GM18505 (cell line): ENCODE data around the gene SYNDIG1.
"Not testable (repeated sequence)": the region's sequence is repeated elsewhere in the genome, so short reads cannot be mapped to it uniquely, and the experiment has no call there.

ENCODE experiments used
- ATAC-seq: cut with Tn5 transposase; IDR thresholded peaks from one replicate; pipeline ENCODE4 v1.9.1; 2021; ENCODE audit not compliant: unreplicated experiment
- POLR2A ChIP-seq: IDR thresholded peaks from 4 replicates; pipeline ENCODE4 v1.6.1; 2011; ENCODE audit warnings: borderline replicate concordance; ENCODE audit not compliant: insufficient read depth, insufficient read length; ENCODE audit errors: extremely low read depth

Gene SYNDIG1

GRCh38 chr20:24495266-24495665, 25.8 kb downstream of the SYNDIG1 start:
- no peak for ATAC-seq
- TF ChIP-seq POLR2A = no peak

- TF ChIP-seq POLR2A = no peak
- no peak for ATAC-seq
Measured at GRCh38 chr20:24497851-24498250, 28.4 kb downstream of the SYNDIG1 start.

- ATAC-seq = no peak
- TF ChIP-seq POLR2A = no peak
Measured at GRCh38 chr20:24498641-24499040, 29.2 kb downstream of the SYNDIG1 start.

GRCh38 chr20:24499472-24499871, 30.0 kb downstream of the SYNDIG1 start:
- no peak for TF ChIP-seq POLR2A
- no peak for ATAC-seq

GRCh38 chr20:24501764-24502556, 32.5 kb downstream of the SYNDIG1 start:
- TF ChIP-seq POLR2A = no peak
- no peak for ATAC-seq

GRCh38 chr20:24502661-24503060, 33.2 kb downstream of the SYNDIG1 start:
- no peak for ATAC-seq
- no peak for TF ChIP-seq POLR2A

GRCh38 chr20:24503352-24503931, 34.0 kb downstream of the SYNDIG1 start:
- TF ChIP-seq POLR2A = no peak
- no peak for ATAC-seq

- ATAC-seq = no peak
- no peak for TF ChIP-seq POLR2A
Measured at GRCh38 chr20:24504331-24505285, 35.2 kb downstream of the SYNDIG1 start.

- TF ChIP-seq POLR2A = no peak
- no peak for ATAC-seq
Measured at GRCh38 chr20:24506146-24506545, 36.7 kb downstream of the SYNDIG1 start.

- ATAC-seq = no peak
- no peak for TF ChIP-seq POLR2A
Measured at GRCh38 chr20:24506696-24507095, 37.3 kb downstream of the SYNDIG1 start.

- no peak for TF ChIP-seq POLR2A
- no peak for ATAC-seq
Measured at GRCh38 chr20:24507182-24507853, 37.9 kb downstream of the SYNDIG1 start.

- not testable (repeated sequence) for ATAC-seq
Measured at GRCh38 chr20:24512441-24512840, 43.0 kb downstream of the SYNDIG1 start.

GRCh38 chr20:24518515-24518914, 49.1 kb downstream of the SYNDIG1 start:
- ATAC-seq = no peak
- TF ChIP-seq POLR2A = no peak

GRCh38 chr20:24519476-24519875, 50.0 kb downstream of the SYNDIG1 start:
- no peak for ATAC-seq
- no peak for TF ChIP-seq POLR2A

- TF ChIP-seq POLR2A = no peak
- ATAC-seq = no peak
Measured at GRCh38 chr20:24521032-24521431, 51.6 kb downstream of the SYNDIG1 start.
